ENCODE measurements around the gene RAPGEF5.

The RAPGEF5 gene

GRCh38 chr7:22295402-22296264, 61.3 kb downstream of the RAPGEF5 start:
- H3K4me3 ChIP-seq (ENCODE audit: control insufficient read depth, low read depth, low read length) = no peak overlapping the region
- DNase-seq (ENCODE audit: low read depth) = peak; percentile 6
- TF ChIP-seq CTCF (conservative IDR thresholded peaks at IDR 0.05; ENCODE audit: control insufficient read depth, insufficient read depth, low read depth, low read length) = no peak

- TF ChIP-seq CTCF (conservative IDR thresholded peaks at IDR 0.05; ENCODE audit: control insufficient read depth, insufficient read depth, low read depth, low read length) = no peak
- no peak for DNase-seq (ENCODE audit: low read depth)
- no peak overlapping the region for H3K4me3 ChIP-seq (ENCODE audit: control insufficient read depth, low read depth, low read length)
These were observed 64.4 kb downstream of the RAPGEF5 start for GRCh38 chr7:22292531-22292930.

- no peak for TF ChIP-seq CTCF (conservative IDR thresholded peaks at IDR 0.05; ENCODE audit: control insufficient read depth, insufficient read depth, low read depth, low read length)
- no peak for DNase-seq (ENCODE audit: low read depth)
These were observed 65.0 kb downstream of the RAPGEF5 start for GRCh38 chr7:22291977-22292376.

GRCh38 chr7:22288202-22288601, 68.8 kb downstream of the RAPGEF5 start:
- no peak for DNase-seq (ENCODE audit: low read depth)
- TF ChIP-seq CTCF (conservative IDR thresholded peaks at IDR 0.05; ENCODE audit: control insufficient read depth, insufficient read depth, low read depth, low read length) = no peak
- no peak overlapping the region for H3K4me3 ChIP-seq (ENCODE audit: control insufficient read depth, low read depth, low read length)

More at GRCh38 chr7:22291977-22292376, 65.0 kb downstream of the RAPGEF5 start:
- H3K4me3 ChIP-seq (ENCODE audit: control insufficient read depth, low read depth, low read length) = no peak overlapping the region

- no peak for DNase-seq (ENCODE audit: low read depth)
- no peak for TF ChIP-seq CTCF (conservative IDR thresholded peaks at IDR 0.05; ENCODE audit: control insufficient read depth, insufficient read depth, low read depth, low read length)
- H3K4me3 ChIP-seq (ENCODE audit: control insufficient read depth, low read depth, low read length) = no peak overlapping the region
These were observed 69.5 kb downstream of the RAPGEF5 start for GRCh38 chr7:22287412-22287811.

- no peak for TF ChIP-seq CTCF (conservative IDR thresholded peaks at IDR 0.05; ENCODE audit: control insufficient read depth, insufficient read depth, low read depth, low read length)
- H3K4me3 ChIP-seq (ENCODE audit: control insufficient read depth, low read depth, low read length) = no peak overlapping the region
- no peak for DNase-seq (ENCODE audit: low read depth)
These were observed 70.5 kb downstream of the RAPGEF5 start for GRCh38 chr7:22286436-22286835.
